Stomach smooth muscle (tissue), 2 donors: Measurements from ENCODE around the gene SGMS1.

Experiments
- H3K27ac ChIP-seq: one replicate; pipeline ENCODE4 v1.7.0; 2013; ENCODE audit warnings: mild to moderate bottlenecking, low read length, inconsistent platforms
- H3K27me3 ChIP-seq, 2 donors: one replicate each; pipeline ENCODE4 v1.7.0; 2013; ENCODE audit warnings: low read length in 2 of 2; ENCODE audit not compliant: insufficient read depth in 2 of 2, control insufficient read depth in 1 of 2
- H3K36me3 ChIP-seq, 2 donors: one replicate each; pipeline ENCODE4 v1.7.0; 2013; ENCODE audit warnings: low read length in 2 of 2; ENCODE audit not compliant: control insufficient read depth in 2 of 2, insufficient read depth in 2 of 2
- H3K4me1 ChIP-seq: one replicate; pipeline ENCODE4 v1.7.0; 2013; ENCODE audit warnings: low read length; ENCODE audit not compliant: control insufficient read depth, insufficient read depth
- H3K4me3 ChIP-seq, 2 donors: one replicate each; pipeline ENCODE4 v1.7.0; 2013; ENCODE audit warnings: low read length in 2 of 2
- H3K9ac ChIP-seq, 2 donors: one replicate each; pipeline ENCODE4 v1.7.0; 2013; ENCODE audit warnings: low read length in 2 of 2, mild to moderate bottlenecking in 1 of 2
- H3K9me3 ChIP-seq, 2 donors: one replicate each; pipeline ENCODE4 v1.7.0; 2013; ENCODE audit warnings: low read length in 2 of 2; ENCODE audit not compliant: control insufficient read depth in 2 of 2
- donor health status: healthy.
- donor health status: Pancreatic carcinoma.

Gene SGMS1

DNA sequence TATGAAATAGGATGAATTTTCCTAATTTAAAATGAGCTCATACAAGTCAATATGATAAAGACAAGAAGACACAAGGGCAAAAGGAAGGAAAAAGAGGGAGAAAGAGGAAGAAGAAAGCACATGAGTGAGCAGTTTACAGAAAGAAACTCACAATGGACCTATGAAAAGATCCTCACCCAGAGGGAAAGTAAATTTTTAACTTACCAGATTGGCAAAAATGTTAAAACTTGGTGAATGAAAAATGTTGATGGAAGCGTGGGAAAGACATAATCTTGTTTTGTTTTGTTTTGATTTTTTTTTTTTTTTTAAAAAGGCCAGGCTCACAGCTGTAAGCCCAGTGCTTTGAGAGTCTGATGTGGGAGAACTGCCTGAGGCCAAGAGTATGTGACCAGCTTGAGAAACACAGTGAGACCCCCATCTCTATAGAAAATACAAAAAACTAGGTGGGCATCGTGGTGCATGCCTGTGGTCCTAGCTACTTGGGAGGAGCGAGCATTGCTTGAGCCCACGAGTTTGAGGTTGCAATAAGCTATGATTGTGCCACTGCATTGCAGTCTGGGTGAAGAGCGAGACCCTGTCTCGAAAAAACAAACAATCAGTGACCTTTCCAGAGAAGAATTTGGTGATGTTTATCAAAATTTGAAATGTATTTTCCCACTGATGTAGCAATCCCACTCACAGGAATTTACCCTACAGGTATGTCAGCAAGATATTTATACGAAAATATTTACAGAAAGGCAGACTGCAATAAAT is 219.6 kb downstream of the SGMS1 start:
- H3K27ac ChIP-seq = no peak overlapping the region
- no peaks in the 10 kb centered on the region for H3K4me1 ChIP-seq
- no peaks in the 10 kb centered on the region for H3K9me3 ChIP-seq
- H3K36me3 ChIP-seq = no peaks in the 10 kb centered on the region
- no peaks in the 10 kb centered on the region for H3K27me3 ChIP-seq
- no peak overlapping the region for H3K9ac ChIP-seq
- no peak overlapping the region for H3K4me3 ChIP-seq

- H3K9me3 ChIP-seq = no peaks in the 10 kb centered on the region
- H3K4me3 ChIP-seq = no peak overlapping the region
- H3K9ac ChIP-seq = no peak overlapping the region
- no peaks in the 10 kb centered on the region for H3K36me3 ChIP-seq
- H3K27me3 ChIP-seq = no peaks in the 10 kb centered on the region
- H3K4me1 ChIP-seq = no peaks in the 10 kb centered on the region
- H3K27ac ChIP-seq = no peak overlapping the region
Observed at GRCh38 chr10:50403074-50403473, 220.7 kb downstream of the SGMS1 start.

GRCh38 chr10:50402466-50402865 is 221.3 kb downstream of the SGMS1 start:
- H3K4me1 ChIP-seq = no peaks in the 10 kb centered on the region
- H3K4me3 ChIP-seq = no peak overlapping the region
- no peak overlapping the region for H3K9ac ChIP-seq
- H3K27me3 ChIP-seq = no peaks in the 10 kb centered on the region
- no peaks in the 10 kb centered on the region for H3K9me3 ChIP-seq
- no peaks in the 10 kb centered on the region for H3K36me3 ChIP-seq
- H3K27ac ChIP-seq = no peak overlapping the region

- H3K4me3 ChIP-seq = no peak overlapping the region
- H3K4me1 ChIP-seq = no peaks in the 10 kb centered on the region
- H3K36me3 ChIP-seq = no peaks in the 10 kb centered on the region
- H3K9me3 ChIP-seq = no peaks in the 10 kb centered on the region
- no peak overlapping the region for H3K9ac ChIP-seq
- no peaks in the 10 kb centered on the region for H3K27me3 ChIP-seq
- H3K27ac ChIP-seq = no peak overlapping the region
Observed at GRCh38 chr10:50400694-50401093, 223.1 kb downstream of the SGMS1 start.

DNA sequence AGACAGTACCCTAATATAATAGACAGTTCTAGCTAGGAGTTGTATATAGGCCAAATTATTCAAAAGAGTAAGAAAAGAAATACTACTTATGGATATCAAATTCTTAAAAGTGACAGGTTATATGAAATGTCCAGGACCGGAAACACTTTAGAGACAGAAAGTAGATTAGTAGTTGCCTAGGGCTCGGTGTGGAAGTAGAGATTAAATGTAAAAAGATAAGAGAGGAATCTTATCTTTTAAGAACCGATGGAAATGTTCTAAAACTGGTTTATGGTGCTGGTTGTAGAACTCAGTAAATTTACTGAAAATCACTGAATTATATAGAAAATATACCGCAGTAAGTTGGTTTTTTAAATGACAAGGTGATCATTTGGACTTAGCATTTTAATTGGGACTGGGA is 224.9 kb downstream of the SGMS1 start:
- Histone ChIP-seq H3K9me3 (no peaks in the 10 kb centered on the region), H3K4me1 (no peaks in the 10 kb centered on the region), H3K9ac (no peak overlapping the region), H3K27me3 (no peaks in the 10 kb centered on the region), H3K4me3 (no peak overlapping the region), H3K36me3 (no peaks in the 10 kb centered on the region), H3K27ac (no peak overlapping the region)

DNA sequence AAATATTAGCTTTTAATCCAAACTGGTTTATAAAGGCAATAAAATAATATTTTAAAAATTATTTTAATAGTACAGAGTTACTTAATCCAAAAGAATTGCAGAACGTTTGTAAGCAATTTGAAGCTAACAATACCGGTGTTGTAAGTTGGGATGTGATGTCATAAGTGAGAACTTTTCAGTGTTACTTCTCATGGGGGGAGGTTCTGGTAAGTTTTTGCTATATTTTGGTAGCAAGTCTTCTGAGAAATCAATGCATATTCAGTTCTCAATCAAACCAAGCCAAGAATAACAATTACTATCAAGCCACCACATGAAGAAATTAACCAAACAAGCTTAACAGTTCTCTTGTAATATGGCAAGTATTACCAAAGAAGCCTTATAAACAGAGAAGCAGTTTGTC is 225.4 kb downstream of the SGMS1 start:
- Histone ChIP-seq H3K4me3 (no peak overlapping the region), H3K36me3 (no peaks in the 10 kb centered on the region), H3K9me3 (no peaks in the 10 kb centered on the region), H3K27ac (no peak overlapping the region), H3K4me1 (no peaks in the 10 kb centered on the region), H3K27me3 (no peaks in the 10 kb centered on the region), H3K9ac (no peak overlapping the region)

DNA sequence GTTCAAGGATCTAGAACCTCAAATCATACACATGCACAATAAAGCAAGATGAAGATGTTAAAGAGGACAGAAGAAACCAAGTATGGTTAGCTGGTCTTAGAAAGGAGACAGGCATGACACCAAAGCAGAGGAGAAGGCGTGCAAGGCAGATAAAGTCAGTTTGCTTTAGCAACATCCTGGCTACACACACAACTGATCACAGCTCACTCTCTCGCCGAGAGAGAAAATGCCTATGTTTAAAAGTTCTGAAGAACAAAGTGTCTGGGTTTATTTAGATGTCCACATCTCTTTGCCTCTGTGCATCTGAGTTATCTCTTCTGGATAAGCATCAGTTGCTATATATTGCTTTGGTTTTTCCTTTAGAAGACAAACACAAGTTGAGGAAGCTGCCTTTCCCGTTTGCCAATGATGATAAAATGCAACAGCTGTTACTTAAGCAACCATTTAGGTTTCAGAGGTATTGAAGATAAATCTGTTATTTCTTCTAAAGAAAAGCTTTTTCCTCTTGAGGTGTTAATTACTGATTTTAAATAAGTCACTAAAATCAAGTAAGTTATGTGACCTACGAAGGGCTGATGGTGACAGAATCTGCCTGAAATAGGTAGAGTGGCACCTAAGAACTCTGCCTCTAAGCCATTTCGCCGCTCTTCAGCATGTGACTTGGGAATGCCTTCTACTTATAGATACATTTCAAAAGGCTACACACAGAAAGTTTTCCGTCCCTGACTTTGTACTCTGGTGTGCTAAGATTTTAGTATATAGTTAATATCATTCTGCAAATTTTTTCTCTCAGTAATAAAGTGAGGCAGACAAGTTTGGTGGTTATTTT is 226.2 kb downstream of the SGMS1 start:
- Histone ChIP-seq H3K27me3 (no peaks in the 10 kb centered on the region), H3K36me3 (no peaks in the 10 kb centered on the region), H3K9me3 (no peaks in the 10 kb centered on the region), H3K27ac (no peak overlapping the region), H3K4me1 (no peaks in the 10 kb centered on the region), H3K9ac (no peak overlapping the region), H3K4me3 (no peak overlapping the region)

DNA sequence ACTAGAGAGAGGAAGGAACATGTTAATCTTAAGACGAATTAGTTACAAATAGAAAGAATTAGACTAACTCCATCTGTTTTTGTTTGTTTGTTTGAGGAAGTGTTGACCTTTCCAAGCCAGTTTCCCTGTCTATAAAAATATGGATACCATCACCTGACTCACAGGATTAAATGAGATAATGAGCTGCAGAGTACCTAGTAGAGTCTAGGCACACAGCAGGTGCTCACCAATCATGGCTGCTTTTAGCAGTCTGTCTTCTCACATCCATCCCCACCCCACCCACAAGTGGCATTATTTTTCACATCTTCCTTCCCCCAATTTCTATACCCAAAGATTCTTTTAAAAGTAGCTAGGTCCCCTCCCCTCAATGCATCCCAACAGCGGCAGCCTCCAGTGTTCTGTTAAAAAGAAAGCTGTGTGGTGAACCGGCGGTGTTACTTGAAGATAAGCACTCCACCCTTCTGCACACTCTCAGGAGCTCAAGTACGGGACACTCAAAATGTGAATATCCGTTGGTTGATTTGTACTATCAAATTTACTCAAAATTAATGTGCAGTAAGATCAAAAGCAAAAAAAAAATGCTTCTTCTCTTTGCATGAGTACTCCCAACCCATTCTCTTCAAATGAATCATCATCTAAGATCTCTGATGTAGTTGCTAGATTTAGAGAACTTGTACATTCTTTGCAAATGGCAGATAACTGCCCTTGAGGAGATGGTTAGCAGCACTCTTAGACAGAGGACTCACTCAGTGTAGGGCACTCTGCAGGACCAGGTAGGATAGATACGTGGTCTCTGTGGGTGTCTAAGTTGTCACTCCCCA is 227.1 kb downstream of the SGMS1 start:
- no peaks in the 10 kb centered on the region for H3K9me3 ChIP-seq
- H3K36me3 ChIP-seq = no peaks in the 10 kb centered on the region
- H3K4me3 ChIP-seq = no peak overlapping the region
- H3K9ac ChIP-seq = no peak overlapping the region
- no peaks in the 10 kb centered on the region for H3K4me1 ChIP-seq
- H3K27me3 ChIP-seq = no peaks in the 10 kb centered on the region
- no peak overlapping the region for H3K27ac ChIP-seq

DNA sequence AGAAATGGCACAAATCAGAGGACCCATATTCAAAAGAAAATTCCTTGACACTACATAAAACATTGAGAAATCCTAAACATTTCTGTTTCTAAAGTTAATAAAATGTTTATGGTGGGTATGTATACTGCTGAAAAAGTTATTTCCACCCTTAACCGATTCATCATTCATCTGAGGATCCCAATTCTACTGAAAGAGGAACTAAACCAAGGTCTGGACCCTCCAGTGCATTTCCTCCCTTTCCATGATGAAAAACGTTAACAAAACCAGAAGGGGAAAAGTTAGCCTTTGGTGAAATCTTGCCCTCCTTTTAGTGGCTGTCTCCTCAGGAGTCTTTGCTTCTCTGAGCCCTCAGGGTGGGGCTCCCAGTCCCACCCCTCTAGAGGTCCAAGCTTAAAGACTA is 227.9 kb downstream of the SGMS1 start:
- H3K9ac ChIP-seq = no peak overlapping the region
- H3K27ac ChIP-seq = no peak overlapping the region

DNA sequence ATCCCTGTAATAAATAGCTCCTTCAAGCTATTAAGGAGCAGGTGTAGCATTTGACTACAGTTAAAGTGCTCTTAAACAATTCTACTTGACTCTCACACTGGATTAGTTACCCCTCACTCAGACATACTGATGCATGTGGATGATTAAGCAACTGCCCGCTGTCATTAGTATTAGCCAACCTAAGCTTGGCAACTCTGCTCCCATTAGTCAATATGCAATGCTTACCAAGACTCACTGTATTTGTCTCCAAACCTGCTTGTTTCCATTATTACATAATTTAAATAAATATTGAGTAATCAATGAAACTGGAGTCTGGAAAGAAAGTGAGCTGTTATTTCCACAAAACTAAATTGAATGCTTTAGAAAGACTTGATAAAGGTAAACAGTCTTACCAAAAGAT is 228.5 kb downstream of the SGMS1 start:
- Histone ChIP-seq H3K27me3 (no peaks in the 10 kb centered on the region), H3K4me1 (no peaks in the 10 kb centered on the region), H3K9me3 (no peaks in the 10 kb centered on the region), H3K9ac (no peak overlapping the region), H3K36me3 (no peaks in the 10 kb centered on the region), H3K4me3 (no peak overlapping the region), H3K27ac (no peak overlapping the region)

More for the DNA sequence above, 227.9 kb downstream of the SGMS1 start:
- H3K4me3 ChIP-seq = no peak overlapping the region
- no peaks in the 10 kb centered on the region for H3K9me3 ChIP-seq
- no peaks in the 10 kb centered on the region for H3K27me3 ChIP-seq
- H3K36me3 ChIP-seq = no peaks in the 10 kb centered on the region
- H3K4me1 ChIP-seq = no peaks in the 10 kb centered on the region
